Left lung (tissue), 10 donors: ENCODE results near the gene MARF1. TPM values are rescaled to one million over a fixed set of nuclear protein-coding genes. Genes with fewer than 3 reads are reported as not detected.

Experiments used
- ATAC-seq: fragments of 200-7000 bp; cut with Tn5 transposase; one replicate; pipeline ENCODE4 v1.9.1; 2020; ENCODE audit warnings: moderate library complexity
- DNase-seq, 4 donors: peaks; one replicate each; pipeline ENCODE4 v3.0.0-alpha.2; 2013 to 2020
- H3K27ac ChIP-seq, 2 donors: fragments of 200-600 bp; sonication (generic) in 1 of 2; one replicate each; pipeline versions ENCODE4 v1.5.0 to v1.8.0; 2020 to 2021
- H3K27me3 ChIP-seq, 2 donors: fragments of 200-600 bp; sonication (generic) in 1 of 2; one replicate each; pipeline versions ENCODE4 v1.5.0 to v1.8.0; 2020 to 2021
- H3K36me3 ChIP-seq, 2 donors: fragments of 200-600 bp; sonication (generic) in 1 of 2; one replicate each; pipeline versions ENCODE4 v1.5.0 to v1.8.0; 2020 to 2021
- H3K4me1 ChIP-seq, 2 donors: fragments of 200-600 bp; one replicate each; pipeline ENCODE4 v1.8.0; 2021
- H3K4me3 ChIP-seq, 2 donors: fragments of 200-600 bp; sonication (generic) in 1 of 2; one replicate each; pipeline versions ENCODE4 v1.5.0 to v1.8.0; 2020 to 2021; ENCODE audit warnings: mild to moderate bottlenecking in 1 of 2
- H3K9me3 ChIP-seq, 2 donors: fragments of 200-600 bp; sonication (generic) in 1 of 2; one replicate each; pipeline versions ENCODE4 v1.5.0 to v1.8.0; 2020 to 2021
- CTCF ChIP-seq, 2 donors: fragments of 200-600 bp; sonication (generic) in 1 of 2; IDR thresholded peaks; one replicate each; pipeline versions ENCODE4 v1.5.0 to v1.8.0; 2021; ENCODE audit warnings: antibody characterized with exemption in 2 of 2
- intact Hi-C, 2 donors: fragments of 100-400 bp; cut with DNase I; formaldehyde crosslinking; loops; one replicate each; pipeline versions ENCODE4 v1.11.2 to v1.14.2; 2022
- polyA plus RNA-seq, 6 donors: library from polyadenylated mRNA; unstranded; fragments of 120-200 nt; gene quantifications; one replicate each; pipeline ENCODE4 v1.2.1, GENCODE V29; 2013; ENCODE audit not compliant: insufficient read length in 6 of 6
- total RNA-seq, 2 donors: library from RNA; stranded (reverse); fragmentation: NEBNext Ultra II Directional; extraction: Animal tissue kit (Norgen Biotek cat#: 25700); gene quantifications; one replicate each; pipeline ENCODE4 v1.2.1, GENCODE V29; 2021
- donor health status: DM: no; HTN: yes; CAD: no.
- donor health status: DM: no; HTN: no; CAD: no.

The MARF1 gene
- total and polyA plus RNA-seq, 8 donors: 60.1 to 86.1 (median 71.0) TPM

- intact Hi-C loops: no loop called here
- H3K9me3 ChIP-seq: no peaks in the 10 kb centered on the region
- H3K36me3 ChIP-seq: no peaks in the 10 kb centered on the region
- no peaks in the 10 kb centered on the region for H3K4me1 ChIP-seq
- DNase-seq: no peak
- H3K27ac ChIP-seq: no peak overlapping the region
- H3K27me3 ChIP-seq: no peaks in the 10 kb centered on the region
- no peak for ATAC-seq
- H3K4me3 ChIP-seq: no peak overlapping the region
- no peak for TF ChIP-seq CTCF (IDR thresholded peaks at IDR 0.05)
Observed at GRCh38 chr16:15545544-15545943, 97.4 kb downstream of the MARF1 start.

DNA sequence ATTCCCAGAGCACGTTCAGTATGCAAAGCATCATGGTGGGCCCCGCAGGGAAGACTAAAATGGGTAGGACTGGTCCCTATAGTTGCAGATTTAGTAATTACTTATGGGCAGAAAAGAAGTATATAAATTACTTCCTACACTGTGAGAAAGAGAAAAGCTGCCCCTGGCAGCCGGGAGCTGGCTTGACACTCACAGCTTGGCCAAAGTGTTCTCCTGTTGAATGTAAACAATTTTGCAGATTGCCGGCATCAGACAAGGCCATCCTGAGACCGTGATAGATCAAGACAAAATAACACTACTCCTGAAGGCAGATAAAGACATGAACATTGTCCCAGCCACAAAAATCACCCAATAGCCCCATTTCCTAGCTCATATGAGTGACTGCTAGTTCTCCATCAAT lies 98.5 kb downstream of the MARF1 start:
- Histone ChIP-seq H3K9me3 (no peaks in the 10 kb centered on the region), H3K27ac (no peak overlapping the region), H3K36me3 (no peaks in the 10 kb centered on the region), H3K27me3 (no peaks in the 10 kb centered on the region), H3K4me1 (no peaks in the 10 kb centered on the region), H3K4me3 (no peak overlapping the region)
- no peak for TF ChIP-seq CTCF (IDR thresholded peaks at IDR 0.05)
- ATAC-seq: no peak
- intact Hi-C loops: no loop called here
- no peak for DNase-seq

Other genes with a start within 250 kb of the MARF1 start
- 1 to 10 TPM; 1.4 to 1.5 TPM for gene MPV17L, start 247.4 kb downstream of the MARF1 start, total RNA-seq
- 1 to 10 TPM; 5.0 to 7.0 (median 6.1) TPM for gene MPV17L, start 247.4 kb downstream of the MARF1 start, polyA plus RNA-seq
- 10 to 100 TPM; 12.0 to 12.9 TPM for gene BMERB1, start 208.6 kb downstream of the MARF1 start, total RNA-seq
- gene BMERB1, start 208.6 kb downstream of the MARF1 start, polyA plus RNA-seq: 10 to 100 TPM; 36.2 to 45.8 (median 41.6) TPM
- 10 to 100 TPM; 37.1 to 37.6 TPM for gene NDE1, start 7.1 kb upstream of the MARF1 start, total RNA-seq
- 10 to 100 TPM; 46.6 to 71.7 (median 54.0) TPM for gene NDE1, start 7.1 kb upstream of the MARF1 start, polyA plus RNA-seq
- 10 to 100 TPM; 47.3 to 94.8 TPM for gene MYH11, start 213.9 kb upstream of the MARF1 start, total RNA-seq
- 100 to 1,000 TPM in 5 of 6 donors, 10 to 100 TPM in 1; 80.3 to 208 (median 142) TPM for gene MYH11, start 213.9 kb upstream of the MARF1 start, polyA plus RNA-seq
- 10 to 100 TPM; 22.7 to 26.2 TPM for gene CEP20, start 245.4 kb upstream of the MARF1 start, total RNA-seq
- gene CEP20, start 245.4 kb upstream of the MARF1 start, polyA plus RNA-seq: 10 to 100 TPM; 34.1 to 44.6 (median 38.5) TPM